ENCODE results near the gene PALS2. TPM values are rescaled to one million over a fixed set of nuclear protein-coding genes. Genes with fewer than 3 reads are reported as not detected.

The PALS2 gene
- total and polyA plus RNA-seq, 2 of the 13 experiments (the other 11 are each of a cell fraction or from before 2014, with no cell fraction given) = 3.1 to 21.9 TPM

GRCh38 chr7:24580283-24580946, 7.2 kb downstream of the PALS2 start:
- in situ Hi-C loops (cut with HindIII; ENCODE audit: extremely low pct_ligation_motif_present, low pct_unique_long_range_greater_than_20kb) (no loop called here), intact Hi-C loops (cut with micrococcal nuclease; ENCODE audit: unreplicated experiment) (loop anchor here (5.0 kb wide), 1 partner anchor 642 kb away; no protein-coding TSS in a partner anchor)
- H3K27me3 ChIP-seq (ENCODE audit: control insufficient read depth in 1 of 2, insufficient read depth in 2 of 2, low read length in 2 of 2) = no peaks in the 10 kb centered on the region; a peak in 1 of 5 replicates
- no peaks in the 10 kb centered on the region for H3K9me3 ChIP-seq (ENCODE audit: low read length)
- peak; percentile 43 for DNase-seq (ENCODE audit: low spot score)
- FAIRE-seq = no peak
- no peaks in the 10 kb centered on the region for H3K36me3 ChIP-seq (replicated peaks in 1 of 2; ENCODE audit: control insufficient read depth in 1 of 2, insufficient read depth in 2 of 2, low read length in 2 of 2)
- no peaks in the 10 kb centered on the region; the same call in 1 of the 2 replicates for H4K20me1 ChIP-seq (ENCODE audit: insufficient read depth, low read length)
- CTCF ChIA-PET (ENCODE audit: low intra/inter-chr PET ratio, low total read pairs) = no interaction called here
- no peak for ATAC-seq
- BruUV-seq (replicated peaks) = no TSS peak
- H3K9ac ChIP-seq (ENCODE audit: insufficient read depth, low read depth, low read length) = no peak overlapping the region
- TF ChIP-seq AGO2 (optimal IDR thresholded peaks at IDR 0.05; ENCODE audit: low read depth, low read length) = no peak
- TF ChIP-seq SOX6 (IDR thresholded peaks at IDR 0.05) = no peak
- TF ChIP-seq SOX6 (CRISPR knock-in tag; IDR thresholded peaks at IDR 0.05) = no peak
- TF ChIP-seq KMT2B (CRISPR knock-in tag; IDR thresholded peaks at IDR 0.05) = no peak
- TF ChIP-seq ZNF652 (CRISPR knock-in tag; IDR thresholded peaks at IDR 0.05; ENCODE audit: borderline replicate concordance, low read depth) = no peak
- no peak for TF ChIP-seq ZMYM3 (CRISPR knock-in tag; IDR thresholded peaks at IDR 0.05)
- TF ChIP-seq JUN (CRISPR knock-in tag; IDR thresholded peaks at IDR 0.05) = no peak
- no peak for TF ChIP-seq CREBL2 (CRISPR knock-in tag; IDR thresholded peaks at IDR 0.05; ENCODE audit: borderline replicate concordance)
- TF ChIP-seq, protein P1, sequence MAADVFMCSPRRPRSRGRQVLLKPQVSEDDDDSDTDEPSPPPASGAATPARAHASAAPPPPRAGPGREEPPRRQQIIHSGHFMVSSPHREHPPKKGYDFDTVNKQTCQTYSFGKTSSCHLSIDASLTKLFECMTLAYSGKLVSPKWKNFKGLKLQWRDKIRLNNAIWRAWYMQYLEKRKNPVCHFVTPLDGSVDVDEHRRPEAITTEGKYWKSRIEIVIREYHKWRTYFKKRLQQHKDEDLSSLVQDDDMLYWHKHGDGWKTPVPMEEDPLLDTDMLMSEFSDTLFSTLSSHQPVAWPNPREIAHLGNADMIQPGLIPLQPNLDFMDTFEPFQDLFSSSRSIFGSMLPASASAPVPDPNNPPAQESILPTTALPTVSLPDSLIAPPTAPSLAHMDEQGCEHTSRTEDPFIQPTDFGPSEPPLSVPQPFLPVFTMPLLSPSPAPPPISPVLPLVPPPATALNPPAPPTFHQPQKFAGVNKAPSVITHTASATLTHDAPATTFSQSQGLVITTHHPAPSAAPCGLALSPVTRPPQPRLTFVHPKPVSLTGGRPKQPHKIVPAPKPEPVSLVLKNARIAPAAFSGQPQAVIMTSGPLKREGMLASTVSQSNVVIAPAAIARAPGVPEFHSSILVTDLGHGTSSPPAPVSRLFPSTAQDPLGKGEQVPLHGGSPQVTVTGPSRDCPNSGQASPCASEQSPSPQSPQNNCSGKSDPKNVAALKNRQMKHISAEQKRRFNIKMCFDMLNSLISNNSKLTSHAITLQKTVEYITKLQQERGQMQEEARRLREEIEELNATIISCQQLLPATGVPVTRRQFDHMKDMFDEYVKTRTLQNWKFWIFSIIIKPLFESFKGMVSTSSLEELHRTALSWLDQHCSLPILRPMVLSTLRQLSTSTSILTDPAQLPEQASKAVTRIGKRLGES (CRISPR knock-in tag; IDR thresholded peaks at IDR 0.05; ENCODE audit: borderline replicate concordance) = no peak
- TF ChIP-seq ZSCAN12 (CRISPR knock-in tag; IDR thresholded peaks at IDR 0.05) = no peak
- TF ChIP-seq HIVEP1 (CRISPR knock-in tag; IDR thresholded peaks at IDR 0.05) = no peak
- no peak for TF ChIP-seq KLF12 (CRISPR knock-in tag; IDR thresholded peaks at IDR 0.05; ENCODE audit: borderline replicate concordance)
- no peak for TF ChIP-seq NBN (conservative IDR thresholded peaks at IDR 0.05)
- no peak for TF ChIP-seq MBD4 (IDR thresholded peaks at IDR 0.05; ENCODE audit: borderline replicate concordance, low read length)
- no peak for TF ChIP-seq HOXA3 (CRISPR knock-in tag; IDR thresholded peaks at IDR 0.05)
- peaks cover 22% of the 10 kb centered on the region for H3K79me2 ChIP-seq (ENCODE audit: insufficient read depth, low read length)
- H3K4me3 ChIP-seq (replicated peaks in 1 of 3; ENCODE audit: insufficient read depth in 1 of 3, low read depth in 2 of 3, low read length in 3 of 3) = no peak overlapping the region
- H2AFZ ChIP-seq (ENCODE audit: low read length) = no peak overlapping the region
- 49% methylated on average over 2 of the region's 2 CpGs for WGBS (ENCODE audit: low lambda C conversion rate)
- no peak overlapping the region for H3K27ac ChIP-seq (ENCODE audit: extremely low read length, insufficient read depth, low read length)
- H3K4me1 ChIP-seq (ENCODE audit: insufficient read depth, low read length) = peaks cover 21% of the 10 kb centered on the region
- H3K4me2 ChIP-seq (ENCODE audit: low read depth, low read length) = no peak overlapping the region
- POLR2A ChIA-PET = no interaction called here
